ENCODE data around the gene TBX18. TPM values are rescaled to one million over a fixed set of nuclear protein-coding genes. Genes with fewer than 3 reads are reported as not detected.

Gene TBX18
- total and polyA plus RNA-seq, 4 donors: 0.10 to 0.59 (median 0.19) TPM; not detected in 1

- H3K36me3 ChIP-seq (ENCODE audit: control insufficient read depth in 4 of 4, insufficient read depth in 3 of 4, low read depth in 1 of 4, low read length in 3 of 4): no peaks in the 10 kb centered on the region
- WGBS: 88% methylated on average over 3 of the region's 3 CpGs
Measured at GRCh38 chr6:84669945-84670344, 94.5 kb downstream of the TBX18 start.

More at GRCh38 chr6:84669945-84670344, 94.5 kb downstream of the TBX18 start:
- Histone ChIP-seq H3K27me3 (ENCODE audit: control insufficient read depth in 4 of 4, insufficient read depth in 4 of 4, low read length in 3 of 4) (peaks cover 0 to 2% (median 0%) of the 10 kb centered on the region in 4 donors), H3K4me3 (ENCODE audit: low read depth in 1 of 3, low read length in 3 of 3) (no peak overlapping the region), H3K27ac (ENCODE audit: low read depth in 1 of 2, low read length in 2 of 2) (no peak overlapping the region), H3K4me1 (ENCODE audit: control insufficient read depth in 4 of 4, insufficient read depth in 4 of 4, low read length in 3 of 4) (no peaks in the 10 kb centered on the region), H3K9me3 (ENCODE audit: control insufficient read depth in 4 of 4, low read length in 3 of 4) (no peaks in the 10 kb centered on the region), H3K9ac (ENCODE audit: low read depth in 1 of 2, low read length in 2 of 2) (no peak overlapping the region)
- TF ChIP-seq HNF4A (conservative IDR thresholded peaks at IDR 0.05) (no peak), JUND (IDR thresholded peaks at IDR 0.05) (no peak), SP1 (IDR thresholded peaks at IDR 0.05) (no peak), ATF3 (IDR thresholded peaks at IDR 0.05) (no peak), FOXA2 (IDR thresholded peaks at IDR 0.05) (no peak), EGR1 (IDR thresholded peaks at IDR 0.05; ENCODE audit: low read depth in 2 of 2) (no peak), GABPA (IDR thresholded peaks at IDR 0.05 in 1 of 2, conservative IDR thresholded peaks at IDR 0.05 in 1 of 2) (no peak), RXRA (IDR thresholded peaks at IDR 0.05) (no peak), RAD21 (IDR thresholded peaks at IDR 0.05) (no peak), YY1 (IDR thresholded peaks at IDR 0.05) (no peak), ZBTB33 (IDR thresholded peaks at IDR 0.05) (no peak), REST (IDR thresholded peaks at IDR 0.05) (no peak), NR2F2 (IDR thresholded peaks at IDR 0.05) (no peak), HNF4G (IDR thresholded peaks at IDR 0.05) (no peak), MAX (IDR thresholded peaks at IDR 0.05) (no peak), FOXA1 (IDR thresholded peaks at IDR 0.05) (no peak), TAF1 (conservative IDR thresholded peaks at IDR 0.05) (no peak)
- TF ChIP-seq, protein P1, sequence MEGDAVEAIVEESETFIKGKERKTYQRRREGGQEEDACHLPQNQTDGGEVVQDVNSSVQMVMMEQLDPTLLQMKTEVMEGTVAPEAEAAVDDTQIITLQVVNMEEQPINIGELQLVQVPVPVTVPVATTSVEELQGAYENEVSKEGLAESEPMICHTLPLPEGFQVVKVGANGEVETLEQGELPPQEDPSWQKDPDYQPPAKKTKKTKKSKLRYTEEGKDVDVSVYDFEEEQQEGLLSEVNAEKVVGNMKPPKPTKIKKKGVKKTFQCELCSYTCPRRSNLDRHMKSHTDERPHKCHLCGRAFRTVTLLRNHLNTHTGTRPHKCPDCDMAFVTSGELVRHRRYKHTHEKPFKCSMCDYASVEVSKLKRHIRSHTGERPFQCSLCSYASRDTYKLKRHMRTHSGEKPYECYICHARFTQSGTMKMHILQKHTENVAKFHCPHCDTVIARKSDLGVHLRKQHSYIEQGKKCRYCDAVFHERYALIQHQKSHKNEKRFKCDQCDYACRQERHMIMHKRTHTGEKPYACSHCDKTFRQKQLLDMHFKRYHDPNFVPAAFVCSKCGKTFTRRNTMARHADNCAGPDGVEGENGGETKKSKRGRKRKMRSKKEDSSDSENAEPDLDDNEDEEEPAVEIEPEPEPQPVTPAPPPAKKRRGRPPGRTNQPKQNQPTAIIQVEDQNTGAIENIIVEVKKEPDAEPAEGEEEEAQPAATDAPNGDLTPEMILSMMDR (IDR thresholded peaks at IDR 0.05; ENCODE audit: low read depth, low read length, missing input control): no peak
- no peak for DNase-seq (ENCODE audit: low spot score)
